ENCODE measurements around the gene DESI2.

Gene DESI2

DNA sequence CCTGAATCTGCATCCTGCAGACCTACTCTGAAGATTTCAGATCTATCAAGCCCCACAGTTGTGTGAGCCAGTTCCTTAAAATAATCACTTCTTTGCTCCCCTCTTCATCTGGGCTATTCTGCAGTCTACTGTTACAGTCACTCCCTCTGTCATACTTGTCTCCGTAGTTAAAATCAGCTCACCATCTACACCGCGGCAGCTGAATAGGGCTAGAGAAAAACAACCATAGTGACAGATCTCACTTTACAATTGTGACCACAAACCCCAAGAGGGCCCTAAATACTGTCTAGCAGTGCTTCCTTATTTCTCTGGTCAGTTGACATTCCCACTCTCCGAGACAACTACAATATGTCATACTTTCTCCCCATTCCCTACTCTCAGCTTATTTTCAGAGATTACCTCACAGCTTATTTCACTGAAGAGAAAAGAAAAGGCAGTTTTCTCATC, 12.9 kb downstream of the DESI2 start (continued):
- TF ChIP-seq, protein P1, sequence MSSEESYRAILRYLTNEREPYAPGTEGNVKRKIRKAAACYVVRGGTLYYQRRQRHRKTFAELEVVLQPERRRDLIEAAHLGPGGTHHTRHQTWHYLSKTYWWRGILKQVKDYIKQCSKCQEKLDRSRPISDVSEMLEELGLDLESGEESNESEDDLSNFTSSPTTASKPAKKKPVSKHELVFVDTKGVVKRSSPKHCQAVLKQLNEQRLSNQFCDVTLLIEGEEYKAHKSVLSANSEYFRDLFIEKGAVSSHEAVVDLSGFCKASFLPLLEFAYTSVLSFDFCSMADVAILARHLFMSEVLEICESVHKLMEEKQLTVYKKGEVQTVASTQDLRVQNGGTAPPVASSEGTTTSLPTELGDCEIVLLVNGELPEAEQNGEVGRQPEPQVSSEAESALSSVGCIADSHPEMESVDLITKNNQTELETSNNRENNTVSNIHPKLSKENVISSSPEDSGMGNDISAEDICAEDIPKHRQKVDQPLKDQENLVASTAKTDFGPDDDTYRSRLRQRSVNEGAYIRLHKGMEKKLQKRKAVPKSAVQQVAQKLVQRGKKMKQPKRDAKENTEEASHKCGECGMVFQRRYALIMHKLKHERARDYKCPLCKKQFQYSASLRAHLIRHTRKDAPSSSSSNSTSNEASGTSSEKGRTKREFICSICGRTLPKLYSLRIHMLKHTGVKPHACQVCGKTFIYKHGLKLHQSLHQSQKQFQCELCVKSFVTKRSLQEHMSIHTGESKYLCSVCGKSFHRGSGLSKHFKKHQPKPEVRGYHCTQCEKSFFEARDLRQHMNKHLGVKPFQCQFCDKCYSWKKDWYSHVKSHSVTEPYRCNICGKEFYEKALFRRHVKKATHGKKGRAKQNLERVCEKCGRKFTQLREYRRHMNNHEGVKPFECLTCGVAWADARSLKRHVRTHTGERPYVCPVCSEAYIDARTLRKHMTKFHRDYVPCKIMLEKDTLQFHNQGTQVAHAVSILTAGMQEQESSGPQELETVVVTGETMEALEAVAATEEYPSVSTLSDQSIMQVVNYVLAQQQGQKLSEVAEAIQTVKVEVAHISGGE (tag by site-specific recombination; conservative IDR thresholded peaks at IDR 0.05; ENCODE audit: low read depth) = no peak
- TF ChIP-seq, protein P2, sequence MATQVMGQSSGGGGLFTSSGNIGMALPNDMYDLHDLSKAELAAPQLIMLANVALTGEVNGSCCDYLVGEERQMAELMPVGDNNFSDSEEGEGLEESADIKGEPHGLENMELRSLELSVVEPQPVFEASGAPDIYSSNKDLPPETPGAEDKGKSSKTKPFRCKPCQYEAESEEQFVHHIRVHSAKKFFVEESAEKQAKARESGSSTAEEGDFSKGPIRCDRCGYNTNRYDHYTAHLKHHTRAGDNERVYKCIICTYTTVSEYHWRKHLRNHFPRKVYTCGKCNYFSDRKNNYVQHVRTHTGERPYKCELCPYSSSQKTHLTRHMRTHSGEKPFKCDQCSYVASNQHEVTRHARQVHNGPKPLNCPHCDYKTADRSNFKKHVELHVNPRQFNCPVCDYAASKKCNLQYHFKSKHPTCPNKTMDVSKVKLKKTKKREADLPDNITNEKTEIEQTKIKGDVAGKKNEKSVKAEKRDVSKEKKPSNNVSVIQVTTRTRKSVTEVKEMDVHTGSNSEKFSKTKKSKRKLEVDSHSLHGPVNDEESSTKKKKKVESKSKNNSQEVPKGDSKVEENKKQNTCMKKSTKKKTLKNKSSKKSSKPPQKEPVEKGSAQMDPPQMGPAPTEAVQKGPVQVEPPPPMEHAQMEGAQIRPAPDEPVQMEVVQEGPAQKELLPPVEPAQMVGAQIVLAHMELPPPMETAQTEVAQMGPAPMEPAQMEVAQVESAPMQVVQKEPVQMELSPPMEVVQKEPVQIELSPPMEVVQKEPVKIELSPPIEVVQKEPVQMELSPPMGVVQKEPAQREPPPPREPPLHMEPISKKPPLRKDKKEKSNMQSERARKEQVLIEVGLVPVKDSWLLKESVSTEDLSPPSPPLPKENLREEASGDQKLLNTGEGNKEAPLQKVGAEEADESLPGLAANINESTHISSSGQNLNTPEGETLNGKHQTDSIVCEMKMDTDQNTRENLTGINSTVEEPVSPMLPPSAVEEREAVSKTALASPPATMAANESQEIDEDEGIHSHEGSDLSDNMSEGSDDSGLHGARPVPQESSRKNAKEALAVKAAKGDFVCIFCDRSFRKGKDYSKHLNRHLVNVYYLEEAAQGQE (tag by site-specific recombination; IDR thresholded peaks at IDR 0.05) = no peak
- TF ChIP-seq SP3 (tag by site-specific recombination; IDR thresholded peaks at IDR 0.05) = 0 out of 2 replicates have a peak, but pooled peaks have one; percentile 19
- TF ChIP-seq ZNF529 (tag by site-specific recombination; IDR thresholded peaks at IDR 0.05; ENCODE audit: insufficient replicate concordance) = no peak
- TF ChIP-seq ZNF266 (tag by site-specific recombination; IDR thresholded peaks at IDR 0.05; ENCODE audit: low read depth) = no peak
- TF ChIP-seq KLF8 (tag by site-specific recombination; IDR thresholded peaks at IDR 0.05) = peak; percentile 94
- TF ChIP-seq ZFP41 (tag by site-specific recombination; IDR thresholded peaks at IDR 0.05; ENCODE audit: borderline replicate concordance) = no peak
- peak; percentile 83 for TF ChIP-seq GLI2 (tag by site-specific recombination; IDR thresholded peaks at IDR 0.05; ENCODE audit: borderline replicate concordance, low read depth)
- TF ChIP-seq ZNF202 (tag by site-specific recombination; IDR thresholded peaks at IDR 0.05; ENCODE audit: borderline replicate concordance) = no peak
- TF ChIP-seq, protein P3, sequence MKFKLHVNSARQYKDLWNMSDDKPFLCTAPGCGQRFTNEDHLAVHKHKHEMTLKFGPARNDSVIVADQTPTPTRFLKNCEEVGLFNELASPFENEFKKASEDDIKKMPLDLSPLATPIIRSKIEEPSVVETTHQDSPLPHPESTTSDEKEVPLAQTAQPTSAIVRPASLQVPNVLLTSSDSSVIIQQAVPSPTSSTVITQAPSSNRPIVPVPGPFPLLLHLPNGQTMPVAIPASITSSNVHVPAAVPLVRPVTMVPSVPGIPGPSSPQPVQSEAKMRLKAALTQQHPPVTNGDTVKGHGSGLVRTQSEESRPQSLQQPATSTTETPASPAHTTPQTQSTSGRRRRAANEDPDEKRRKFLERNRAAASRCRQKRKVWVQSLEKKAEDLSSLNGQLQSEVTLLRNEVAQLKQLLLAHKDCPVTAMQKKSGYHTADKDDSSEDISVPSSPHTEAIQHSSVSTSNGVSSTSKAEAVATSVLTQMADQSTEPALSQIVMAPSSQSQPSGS (tag by site-specific recombination; IDR thresholded peaks at IDR 0.05; ENCODE audit: low read depth) = peak; percentile 96
- no peak for TF ChIP-seq ZNF146 (tag by site-specific recombination; IDR thresholded peaks at IDR 0.05)
- no peak for TF ChIP-seq HOXD13 (CRISPR knock-in tag; IDR thresholded peaks at IDR 0.05; ENCODE audit: borderline replicate concordance)
- TF ChIP-seq, protein P4, sequence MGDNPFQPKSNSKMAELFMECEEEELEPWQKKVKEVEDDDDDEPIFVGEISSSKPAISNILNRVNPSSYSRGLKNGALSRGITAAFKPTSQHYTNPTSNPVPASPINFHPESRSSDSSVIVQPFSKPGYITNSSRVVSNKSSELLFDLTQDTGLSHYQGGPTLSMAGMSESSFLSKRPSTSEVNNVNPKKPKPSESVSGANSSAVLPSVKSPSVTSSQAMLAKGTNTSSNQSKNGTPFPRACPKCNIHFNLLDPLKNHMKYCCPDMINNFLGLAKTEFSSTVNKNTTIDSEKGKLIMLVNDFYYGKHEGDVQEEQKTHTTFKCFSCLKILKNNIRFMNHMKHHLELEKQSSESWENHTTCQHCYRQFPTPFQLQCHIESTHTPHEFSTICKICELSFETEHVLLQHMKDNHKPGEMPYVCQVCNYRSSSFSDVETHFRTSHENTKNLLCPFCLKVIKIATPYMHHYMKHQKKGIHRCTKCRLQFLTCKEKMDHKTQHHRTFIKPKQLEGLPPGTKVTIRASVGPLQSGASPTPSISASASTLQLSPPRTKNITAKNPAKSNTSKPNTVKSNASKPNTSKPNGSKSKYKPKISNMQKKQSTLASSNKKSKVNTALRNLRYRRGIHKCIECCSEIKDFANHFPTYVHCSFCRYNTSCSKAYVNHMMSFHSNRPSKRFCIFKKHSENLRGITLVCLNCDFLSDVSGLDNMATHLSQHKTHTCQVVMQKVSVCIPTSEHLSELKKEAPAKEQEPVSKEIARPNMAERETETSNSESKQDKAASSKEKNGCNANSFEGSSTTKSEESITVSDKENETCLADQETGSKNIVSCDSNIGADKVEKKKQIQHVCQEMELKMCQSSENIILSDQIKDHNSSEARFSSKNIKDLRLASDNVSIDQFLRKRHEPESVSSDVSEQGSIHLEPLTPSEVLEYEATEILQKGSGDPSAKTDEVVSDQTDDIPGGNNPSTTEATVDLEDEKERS (tag by site-specific recombination; IDR thresholded peaks at IDR 0.05) = no peak
- TF ChIP-seq YY1 (tag by site-specific recombination; IDR thresholded peaks at IDR 0.05) = no peak
- no peak for TF ChIP-seq ZSCAN16 (tag by site-specific recombination; IDR thresholded peaks at IDR 0.05)
- TF ChIP-seq ZNF221 (tag by site-specific recombination; IDR thresholded peaks at IDR 0.05; ENCODE audit: borderline replicate concordance) = no peak
- TF ChIP-seq ZNF274 (IDR thresholded peaks at IDR 0.05; ENCODE audit: low read length) = no peak
- no peak for TF ChIP-seq ZNF274 (tag by site-specific recombination; IDR thresholded peaks at IDR 0.05; ENCODE audit: borderline replicate concordance)
- no peak for TF ChIP-seq REPIN1 (tag by site-specific recombination; IDR thresholded peaks at IDR 0.05; ENCODE audit: low read depth)
- TF ChIP-seq, protein P5, sequence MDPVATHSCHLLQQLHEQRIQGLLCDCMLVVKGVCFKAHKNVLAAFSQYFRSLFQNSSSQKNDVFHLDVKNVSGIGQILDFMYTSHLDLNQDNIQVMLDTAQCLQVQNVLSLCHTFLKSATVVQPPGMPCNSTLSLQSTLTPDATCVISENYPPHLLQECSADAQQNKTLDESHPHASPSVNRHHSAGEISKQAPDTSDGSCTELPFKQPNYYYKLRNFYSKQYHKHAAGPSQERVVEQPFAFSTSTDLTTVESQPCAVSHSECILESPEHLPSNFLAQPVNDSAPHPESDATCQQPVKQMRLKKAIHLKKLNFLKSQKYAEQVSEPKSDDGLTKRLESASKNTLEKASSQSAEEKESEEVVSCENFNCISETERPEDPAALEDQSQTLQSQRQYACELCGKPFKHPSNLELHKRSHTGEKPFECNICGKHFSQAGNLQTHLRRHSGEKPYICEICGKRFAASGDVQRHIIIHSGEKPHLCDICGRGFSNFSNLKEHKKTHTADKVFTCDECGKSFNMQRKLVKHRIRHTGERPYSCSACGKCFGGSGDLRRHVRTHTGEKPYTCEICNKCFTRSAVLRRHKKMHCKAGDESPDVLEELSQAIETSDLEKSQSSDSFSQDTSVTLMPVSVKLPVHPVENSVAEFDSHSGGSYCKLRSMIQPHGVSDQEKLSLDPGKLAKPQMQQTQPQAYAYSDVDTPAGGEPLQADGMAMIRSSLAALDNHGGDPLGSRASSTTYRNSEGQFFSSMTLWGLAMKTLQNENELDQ (tag by site-specific recombination; IDR thresholded peaks at IDR 0.05; ENCODE audit: low read depth) = no peak
- TF ChIP-seq ZBTB17 (tag by site-specific recombination; IDR thresholded peaks at IDR 0.05) = peak; percentile 98
- TF ChIP-seq ZNF138 (tag by site-specific recombination; IDR thresholded peaks at IDR 0.05; ENCODE audit: borderline replicate concordance) = no peak
- peak; percentile 99 for TF ChIP-seq BCL11A (tag by site-specific recombination; IDR thresholded peaks at IDR 0.05; ENCODE audit: low read depth)
- no peak for TF ChIP-seq ZNF169 (tag by site-specific recombination; IDR thresholded peaks at IDR 0.05)
- peak; percentile 95 for TF ChIP-seq ZNF2 (tag by site-specific recombination; IDR thresholded peaks at IDR 0.05)

All from HEK293 (cell line).